ENCODE results near the gene NHERF2. TPM values are rescaled to one million over a fixed set of nuclear protein-coding genes. Genes with fewer than 3 reads are reported as not detected.

NHERF2 gene
- total and polyA plus RNA-seq, 2 of the 4 experiments (the other 2 are of a cell fraction): 18.6 to 77.8 TPM

DNA sequence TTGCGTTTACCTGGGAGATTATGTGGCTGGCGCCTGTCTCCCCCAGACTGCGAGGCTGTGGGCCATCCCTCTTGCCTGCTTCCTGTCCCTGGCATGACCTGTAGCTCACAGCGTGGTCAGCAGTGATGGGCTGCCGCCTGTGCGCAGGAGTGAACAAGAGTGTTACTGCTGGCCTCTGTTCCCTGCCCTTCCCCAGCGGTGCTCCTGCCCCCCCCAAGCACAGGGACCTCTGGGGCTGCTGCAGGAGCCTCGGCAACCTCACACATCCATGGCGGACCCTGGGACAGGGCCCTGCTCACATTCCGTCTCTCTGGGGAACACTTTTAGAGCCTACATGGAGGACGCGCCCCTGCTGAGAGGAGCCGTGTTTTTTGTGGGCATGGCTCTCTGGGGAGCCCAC lies 31.7 kb downstream of the NHERF2 start:
- Histone ChIP-seq H2AFZ (replicated peaks; ENCODE audit: low read length, poor library complexity) (no peak overlapping the region), H3K27ac (ENCODE audit: insufficient read depth, low read length) (no peak overlapping the region), H3K14ac (replicated peaks; ENCODE audit: low read depth, low read length) (no peak overlapping the region), H2BK5ac (ENCODE audit: low read depth, low read length, poor library complexity, severe bottlenecking) (no peak overlapping the region), H3K36me3 (ENCODE audit: control insufficient read depth, insufficient read depth, low read length) (peaks cover 63% of the 10 kb centered on the region), H2BK20ac (ENCODE audit: low read depth, low read length) (no peak overlapping the region), H3K9ac (ENCODE audit: low read depth, low read length) (no peak overlapping the region), H2BK15ac (ENCODE audit: low read depth, low read length) (no peak overlapping the region), H3K4me3 (ENCODE audit: insufficient read depth, low read depth, low read length) (no peak overlapping the region), H3K4me2 (ENCODE audit: low read depth, low read length) (no peak overlapping the region), H2BK120ac (ENCODE audit: low read depth, low read length) (no peak overlapping the region), H3K9me3 (ENCODE audit: control insufficient read depth, insufficient read depth, low read length) (no peaks in the 10 kb centered on the region), H3K79me1 (ENCODE audit: low read depth in 1 of 2, low read length in 2 of 2) (peaks cover 0 to 17% of the 10 kb centered on the region in 2 experiments; a peak in 2 of 4 replicates), H4K8ac (ENCODE audit: low read depth in 2 of 2, low read length in 2 of 2) (no peak overlapping the region), H2AK5ac (ENCODE audit: low read depth, low read length) (no peak overlapping the region), H3K18ac (ENCODE audit: low read depth, low read length) (no peak overlapping the region), H4K91ac (ENCODE audit: insufficient read depth, low read depth, low read length) (no peak overlapping the region), H3K9me1 (ENCODE audit: insufficient read depth, low read length) (no peaks in the 10 kb centered on the region), H3K4me1 (ENCODE audit: control insufficient read depth, insufficient read depth, low read length) (no peaks in the 10 kb centered on the region), H3K27me3 (ENCODE audit: control insufficient read depth, insufficient read depth, low read length) (no peaks in the 10 kb centered on the region), H4K5ac (ENCODE audit: low read depth, low read length) (no peak overlapping the region), H3K4ac (ENCODE audit: low read depth, low read length) (no peak overlapping the region), H3K23ac (ENCODE audit: low read depth, low read length) (no peak overlapping the region), H4K20me1 (ENCODE audit: insufficient read depth, low read length) (no peaks in the 10 kb centered on the region; the same call in 1 of the 2 replicates), H3K56ac (ENCODE audit: extremely low read depth, insufficient read depth, low read length) (no peak overlapping the region), H2AK9ac (replicated peaks; ENCODE audit: low read depth, low read length, poor library complexity) (no peak overlapping the region)
- no TSS peak for BruUV-seq (replicated peaks)
- 84% methylated on average over 9 of the region's 13 CpGs; no CpG with 5 or more reads in 1 of the 2 experiments for WGBS, 2 experiments (ENCODE audit: extremely low coverage in 2 of 2, insufficient read length in 1 of 2)
- DNase-seq (no peak), ATAC-seq (ENCODE audit: low read depth) (no peak)
- dilution Hi-C loops (cut with HindIII; ENCODE audit: low sequenced_read_pairs, unreplicated experiment): no loop called here
- ChIA-PET CTCF (no interaction called here), POLR2A (ENCODE audit: unreplicated experiment) (no interaction called here)
- intact Hi-C loops (cut with micrococcal nuclease): no loop called here
- TF ChIP-seq BHLHE40 (IDR thresholded peaks at IDR 0.05; ENCODE audit: low read depth, low read length): no peak
- no peak for TF ChIP-seq SMC3 (IDR thresholded peaks at IDR 0.05; ENCODE audit: low read depth, low read length)
- TF ChIP-seq MAZ (IDR thresholded peaks at IDR 0.05; ENCODE audit: borderline replicate concordance, low read depth, low read length): no peak
- in situ Hi-C loops (cut with MboI; ENCODE audit: low sequenced_read_pairs): no loop called here
